HG03575 (cell line): ENCODE results near the gene PLA2G2D.

Experiments
- ATAC-seq: cut with Tn5 transposase; IDR thresholded peaks from one replicate; pipeline ENCODE4 v1.9.1; 2021; ENCODE audit not compliant: unreplicated experiment, insufficient number of reproducible peaks, low FRiP score; ENCODE audit errors: extremely low read depth

Gene PLA2G2D

DNA sequence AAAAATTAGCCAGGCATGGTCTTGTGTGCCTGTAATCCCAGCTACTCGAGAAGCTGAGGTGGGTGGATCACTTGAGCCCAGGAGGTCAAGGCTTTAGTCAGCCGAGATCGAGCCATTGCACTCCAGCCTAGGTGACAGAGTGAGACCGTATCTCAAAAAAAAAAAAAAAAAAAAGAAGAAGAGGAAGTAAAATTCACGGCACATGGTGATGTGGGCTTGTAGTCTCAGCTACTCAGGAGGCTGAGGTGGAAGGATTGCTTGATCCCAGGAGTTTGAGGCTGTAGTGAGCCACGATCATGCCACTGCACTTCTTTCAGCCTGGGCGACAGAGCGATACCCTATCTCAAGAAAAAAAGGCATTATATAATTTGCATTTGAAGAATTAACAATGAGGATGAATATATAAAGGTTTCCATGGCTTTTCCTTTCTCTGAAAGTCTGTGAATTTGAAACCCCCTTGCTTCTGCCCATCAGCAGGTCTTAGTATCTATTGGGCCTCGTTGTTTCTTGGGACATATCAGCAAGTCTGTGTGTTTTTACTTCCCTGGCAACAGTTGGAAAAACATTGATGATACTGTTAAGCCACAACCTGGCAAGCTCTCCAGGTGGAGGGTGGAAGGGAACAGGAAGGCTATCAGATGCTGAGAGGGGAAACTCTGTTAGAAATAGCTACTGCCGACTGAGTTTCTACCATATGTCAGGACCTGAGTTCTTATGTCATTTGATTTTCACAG is 4.6 kb upstream of the PLA2G2D start:
- no peak for ATAC-seq

GRCh38 chr1:20120796-20121195 is 1.5 kb upstream of the PLA2G2D start:
- ATAC-seq: no peak

DNA sequence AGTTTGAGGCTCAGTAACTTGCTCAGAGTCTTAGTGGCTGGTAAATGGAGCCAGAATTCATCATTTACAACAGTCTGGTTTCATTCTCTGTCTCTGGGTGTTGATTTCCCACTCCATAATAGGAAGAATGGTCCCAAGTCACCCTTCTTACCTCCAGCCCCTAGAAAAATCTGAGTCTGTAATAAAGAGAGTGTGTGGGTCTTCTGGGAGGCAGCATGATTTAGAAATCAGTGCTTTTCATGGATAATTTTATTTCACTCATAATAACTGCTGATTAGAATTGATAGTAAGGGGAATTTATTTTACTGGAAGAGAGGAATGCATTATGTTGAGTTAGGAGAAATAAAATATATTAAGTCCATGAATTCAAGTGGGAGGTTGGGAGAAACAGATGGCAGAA is 2.1 kb downstream of the PLA2G2D start:
- no peak for ATAC-seq

- no peak for ATAC-seq
Observed at GRCh38 chr1:20115916-20116315, 3.4 kb downstream of the PLA2G2D start.

- no peak for ATAC-seq
Observed at GRCh38 chr1:20115479-20115878, 3.9 kb downstream of the PLA2G2D start.

DNA sequence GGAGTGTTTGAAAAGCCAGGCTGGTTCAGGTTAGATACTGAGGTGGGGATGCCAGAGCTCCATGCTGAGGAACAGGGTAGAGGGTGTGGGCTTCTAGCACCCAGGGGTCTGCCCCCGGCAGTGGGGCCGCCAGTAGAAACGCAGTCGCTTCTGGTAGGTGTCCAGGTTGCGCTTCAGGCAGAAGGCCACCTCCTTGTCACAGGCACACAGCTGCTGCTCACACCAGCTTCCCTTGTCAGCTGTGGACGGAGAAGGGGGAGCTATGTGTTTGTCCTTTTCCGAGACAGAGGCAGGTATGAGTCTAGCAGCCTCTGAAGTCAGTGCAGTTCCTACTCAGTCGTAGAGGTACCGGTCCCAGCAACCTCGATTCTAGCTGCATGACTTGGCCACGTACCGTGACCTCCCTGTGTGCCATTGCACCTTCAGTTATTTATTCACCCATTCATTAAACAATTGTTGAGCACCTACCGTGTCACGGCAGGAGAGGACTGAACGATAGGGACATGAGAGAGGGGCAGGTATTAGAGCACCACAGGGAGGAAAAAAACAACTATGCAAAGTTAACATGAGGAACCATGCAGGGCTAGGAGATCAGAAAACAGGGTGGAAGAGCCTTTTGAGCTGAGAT is 5.2 kb downstream of the PLA2G2D start:
- ATAC-seq: no peak

DNA sequence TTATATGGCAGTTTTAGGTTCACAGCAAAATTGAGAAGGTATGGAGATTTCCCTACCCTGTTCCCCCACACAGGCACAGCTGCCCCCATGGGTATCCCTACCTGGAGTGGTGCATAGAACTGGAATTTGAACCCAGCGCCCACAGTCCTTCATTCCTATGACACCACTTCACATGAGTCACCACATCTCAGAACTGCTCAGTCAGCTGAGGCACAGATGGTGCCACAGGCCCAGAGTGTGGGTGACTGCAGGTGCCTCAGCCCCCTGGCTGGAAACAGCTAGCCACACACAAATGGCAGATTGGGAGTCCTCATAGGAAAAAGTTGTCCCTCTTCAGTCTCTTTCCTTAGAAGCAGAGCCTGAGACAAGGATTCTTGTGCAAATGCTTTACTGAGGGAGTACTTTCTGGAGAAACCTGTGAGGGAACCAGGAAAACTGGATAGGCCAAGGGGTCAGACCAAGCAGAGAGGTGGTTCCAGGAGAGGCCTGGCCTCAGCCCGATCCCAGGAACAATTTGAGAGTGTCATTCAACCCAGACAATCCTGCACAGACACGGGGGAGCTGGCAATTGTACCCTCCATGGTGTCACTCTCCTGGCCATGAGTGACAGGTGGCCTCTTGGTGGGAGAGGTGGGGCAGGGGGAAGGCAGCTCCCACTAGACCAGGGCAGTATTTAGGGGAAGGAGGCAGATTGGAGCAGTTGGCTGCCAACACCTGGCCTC is 6.9 kb downstream of the PLA2G2D start:
- ATAC-seq: no peak

DNA sequence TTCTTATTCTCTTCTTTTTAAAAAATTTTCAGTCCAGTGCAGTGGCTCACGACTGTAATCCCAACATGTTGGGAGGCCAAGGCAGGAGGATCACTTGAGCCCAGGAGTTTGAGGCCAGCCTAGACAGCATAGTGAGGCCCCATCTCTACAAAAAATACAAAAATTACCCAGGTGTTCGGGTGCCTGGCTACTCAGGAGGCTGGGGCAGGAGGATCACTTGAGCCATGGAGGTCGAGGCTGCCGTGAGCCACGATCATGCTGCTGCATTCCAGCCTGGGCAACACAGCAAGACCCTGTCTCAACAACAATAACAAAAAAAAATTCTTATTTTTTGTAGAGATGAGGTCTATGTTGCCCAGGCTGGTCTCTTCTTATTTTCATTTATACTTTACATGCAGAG is 7.9 kb downstream of the PLA2G2D start:
- ATAC-seq: no peak

GRCh38 chr1:20110679-20111078 is 8.7 kb downstream of the PLA2G2D start:
- no peak for ATAC-seq

DNA sequence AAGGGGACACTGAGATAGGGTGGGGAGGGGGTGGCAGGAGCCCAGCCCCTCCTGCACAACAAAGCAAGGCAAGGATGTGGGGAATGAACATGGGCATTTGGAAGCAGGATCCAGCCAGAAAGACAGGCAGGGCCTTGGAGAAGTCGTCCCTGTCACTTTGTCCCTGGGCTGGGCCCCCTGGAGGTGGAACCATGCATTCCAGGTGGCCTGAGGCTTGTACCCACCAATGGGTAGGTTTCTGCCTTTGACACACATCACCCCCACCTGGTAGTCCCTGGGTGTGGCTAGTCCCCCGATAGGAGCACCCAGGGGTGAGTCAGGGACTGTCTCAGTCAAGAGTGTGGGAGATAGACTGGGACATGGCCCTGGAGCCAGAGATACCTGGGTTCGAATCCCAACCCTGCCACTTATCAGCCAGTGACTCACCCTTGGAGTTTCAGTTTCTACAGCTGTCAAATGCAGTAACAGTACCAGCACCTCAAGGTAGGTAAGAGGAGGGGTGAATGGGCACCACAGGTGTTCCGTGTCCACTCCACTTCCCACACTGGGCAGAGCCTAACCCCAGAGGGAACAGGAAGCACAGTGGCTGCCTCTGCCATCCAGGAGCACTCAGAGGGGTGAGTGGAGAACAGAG is 10.0 kb downstream of the PLA2G2D start:
- no peak for ATAC-seq

DNA sequence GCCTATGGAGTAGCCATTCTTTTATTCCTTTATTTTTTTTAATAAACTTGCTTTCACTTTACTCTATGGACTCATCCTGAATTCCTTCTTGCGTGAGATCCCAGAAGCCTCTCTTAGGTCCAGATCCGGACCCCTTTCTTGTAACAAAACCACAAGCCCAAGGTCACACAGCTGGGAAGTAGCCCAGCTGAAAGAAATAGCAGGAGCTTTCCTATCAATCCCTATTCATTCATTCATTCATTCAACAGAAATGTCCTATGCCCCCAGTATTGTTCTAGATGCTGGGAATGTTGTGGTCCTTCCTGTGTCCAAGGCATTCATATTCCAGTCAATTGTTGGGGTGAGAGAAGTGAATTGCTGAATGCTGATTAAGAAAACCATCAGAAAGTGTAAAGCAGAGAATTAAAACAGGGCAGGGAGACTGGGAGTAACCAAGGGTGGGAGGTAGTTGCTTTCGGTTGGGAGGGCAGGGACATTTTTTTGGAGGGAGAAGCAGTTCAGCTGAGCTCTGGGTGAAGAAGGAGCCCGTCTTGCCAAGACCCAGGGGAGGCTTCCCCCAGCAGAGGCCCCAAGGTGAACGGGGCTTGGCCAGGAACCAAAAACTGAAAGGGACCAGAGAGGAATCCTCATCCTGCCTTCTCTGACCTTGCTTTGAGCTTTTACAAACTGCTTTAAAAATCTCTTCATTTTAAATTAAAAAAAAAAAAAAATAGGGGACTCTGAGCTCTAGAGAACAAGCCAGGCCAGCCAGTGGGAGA is 10.8 kb downstream of the PLA2G2D start:
- no peak for ATAC-seq

GRCh38 chr1:20107796-20108195 is 11.5 kb downstream of the PLA2G2D start:
- ATAC-seq: no peak

DNA sequence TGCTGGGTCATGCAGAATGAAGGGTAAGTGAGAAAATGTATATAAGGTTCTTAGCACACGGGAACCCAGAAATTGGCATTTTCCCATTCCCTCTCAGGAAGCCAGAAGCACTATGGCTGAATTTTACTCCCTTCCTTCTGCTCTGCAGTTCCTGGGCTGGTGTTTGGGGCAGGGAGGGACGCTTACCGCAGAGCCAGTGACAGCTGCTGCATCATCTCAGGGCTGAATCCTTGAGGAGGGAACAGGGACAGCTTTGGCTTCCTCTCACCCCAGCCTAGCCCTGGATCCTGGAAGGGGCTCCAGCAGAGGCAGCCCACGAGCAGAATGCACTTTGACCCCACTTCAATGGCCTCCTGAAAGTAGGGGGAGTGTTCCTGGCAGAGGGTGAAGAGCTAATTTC is 12.0 kb downstream of the PLA2G2D start:
- no peak for ATAC-seq

- ATAC-seq: no peak
Observed at GRCh38 chr1:20105856-20106255, 13.5 kb downstream of the PLA2G2D start.

- ATAC-seq: no peak
Observed at GRCh38 chr1:20102875-20103274, 16.5 kb downstream of the PLA2G2D start.

DNA sequence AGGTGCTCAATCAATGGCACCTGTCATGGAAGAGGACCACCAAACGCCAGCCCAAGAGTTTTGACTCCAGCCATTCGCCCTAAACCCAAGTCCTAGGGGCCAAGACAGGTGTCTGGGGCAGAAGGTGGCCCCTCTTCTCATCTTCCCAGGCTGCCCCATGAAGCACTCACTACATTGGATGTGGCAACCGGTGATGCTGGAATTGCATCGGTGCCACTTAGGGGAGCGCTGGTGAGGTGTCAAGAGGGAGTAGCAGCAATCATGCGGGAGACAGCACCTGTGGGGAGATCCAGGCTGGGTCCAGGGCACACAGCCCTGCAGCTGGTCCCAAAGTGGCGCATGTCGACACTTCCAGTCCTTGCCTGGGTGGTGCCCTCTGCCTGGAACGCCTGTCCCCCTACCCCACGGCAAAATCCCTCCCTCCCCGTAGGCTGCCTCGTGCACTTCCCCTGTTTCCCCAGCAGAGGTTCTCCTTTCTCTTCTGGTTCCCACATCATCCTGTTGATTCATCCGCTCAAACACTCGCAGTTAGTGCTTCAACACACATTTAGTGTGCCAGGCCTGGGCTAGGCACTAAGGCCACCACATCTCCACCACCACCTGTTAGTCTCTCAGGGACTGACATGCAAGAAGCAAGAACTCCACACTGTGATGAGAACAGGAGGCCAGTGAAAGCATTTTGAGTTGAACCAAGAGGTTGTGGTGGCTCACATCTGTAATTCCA is 18.5 kb downstream of the PLA2G2D start:
- no peak for ATAC-seq

GRCh38 chr1:20099533-20099932 is 19.8 kb downstream of the PLA2G2D start:
- ATAC-seq: no peak

- ATAC-seq: no peak
Observed at GRCh38 chr1:20096840-20097447, 22.4 kb downstream of the PLA2G2D start.
